Measurements from ENCODE around the gene FDXR.

The FDXR gene

GRCh38 chr17:74818291-74818938, 54.4 kb downstream of the FDXR start:
- no peak overlapping the region for H3K9ac ChIP-seq
- no peak overlapping the region for H3K4me3 ChIP-seq
- no peak overlapping the region for H3K27ac ChIP-seq
- H3K36me3 ChIP-seq = peaks cover 7% of the 10 kb centered on the region; the same call in 1 of the 2 replicates
- H3K9me3 ChIP-seq = no peaks in the 10 kb centered on the region
- no peak for TF ChIP-seq Cebpa-rat (IDR thresholded peaks at IDR 0.05)
- H3K27me3 ChIP-seq = no peaks in the 10 kb centered on the region
- peaks cover 97% of the 10 kb centered on the region for H3K4me1 ChIP-seq
- peak overlapping the region; percentile 85 for H3K4me2 ChIP-seq
- no peaks in the 10 kb centered on the region for H4K20me1 ChIP-seq

GRCh38 chr17:74816905-74817620, 55.7 kb downstream of the FDXR start:
- TF ChIP-seq Cebpa-rat (IDR thresholded peaks at IDR 0.05) = no peak
- peaks cover 97% of the 10 kb centered on the region for H3K4me1 ChIP-seq
- H3K9ac ChIP-seq = no peak overlapping the region
- no peaks in the 10 kb centered on the region for H3K27me3 ChIP-seq
- no peaks in the 10 kb centered on the region for H4K20me1 ChIP-seq
- no peak overlapping the region for H3K27ac ChIP-seq
- H3K9me3 ChIP-seq = no peaks in the 10 kb centered on the region
- H3K4me2 ChIP-seq = peak overlapping the region; percentile 84
- H3K4me3 ChIP-seq = no peak overlapping the region
- H3K36me3 ChIP-seq = peaks cover 7% of the 10 kb centered on the region; the same call in 1 of the 2 replicates

- H3K9me3 ChIP-seq = no peaks in the 10 kb centered on the region
- no peaks in the 10 kb centered on the region for H4K20me1 ChIP-seq
- peak overlapping the region; percentile 84 for H3K4me2 ChIP-seq
- peaks cover 7% of the 10 kb centered on the region; the same call in 1 of the 2 replicates for H3K36me3 ChIP-seq
- H3K27me3 ChIP-seq = no peaks in the 10 kb centered on the region
- H3K9ac ChIP-seq = peak overlapping the region; percentile 17; the same call in 1 of the 2 replicates
- TF ChIP-seq Cebpa-rat (IDR thresholded peaks at IDR 0.05) = no peak
- peaks cover 97% of the 10 kb centered on the region for H3K4me1 ChIP-seq
- no peak overlapping the region; the same call in 1 of the 2 replicates for H3K4me3 ChIP-seq
- H3K27ac ChIP-seq = peak overlapping the region; percentile 55
Measured at GRCh38 chr17:74815550-74816370, 57.0 kb downstream of the FDXR start.

- Histone ChIP-seq H4K20me1 (no peaks in the 10 kb centered on the region), H3K4me1 (peaks cover 90% of the 10 kb centered on the region), H3K9me3 (no peaks in the 10 kb centered on the region), H3K4me3 (no peak overlapping the region), H3K4me2 (peak overlapping the region; percentile 84), H3K9ac (no peak overlapping the region), H3K27ac (peak overlapping the region; percentile 55; the same call in 1 of the 2 replicates), H3K27me3 (no peaks in the 10 kb centered on the region), H3K36me3 (peaks cover 7% of the 10 kb centered on the region; the same call in 1 of the 2 replicates)
- no peak for TF ChIP-seq Cebpa-rat (IDR thresholded peaks at IDR 0.05)
Measured at GRCh38 chr17:74815067-74815466, 57.7 kb downstream of the FDXR start.

GRCh38 chr17:74814453-74814852, 58.3 kb downstream of the FDXR start:
- Histone ChIP-seq H3K9ac (no peak overlapping the region), H3K4me3 (no peak overlapping the region), H4K20me1 (no peaks in the 10 kb centered on the region), H3K27ac (no peak overlapping the region), H3K36me3 (peaks cover 7% of the 10 kb centered on the region; the same call in 1 of the 2 replicates), H3K9me3 (no peaks in the 10 kb centered on the region), H3K27me3 (no peaks in the 10 kb centered on the region), H3K4me1 (peaks cover 85% of the 10 kb centered on the region), H3K4me2 (peak overlapping the region; percentile 84)
- TF ChIP-seq Cebpa-rat (IDR thresholded peaks at IDR 0.05) = no peak
